Natural killer cell (primary cell): ENCODE results near the gene SLC24A3. TPM values are rescaled to one million over a fixed set of nuclear protein-coding genes. Genes with fewer than 3 reads are reported as not detected.
A peak's percentile ranks its signal among the peaks of the same experiment; 100 is the strongest.

Experiments
- ATAC-seq, 3 donors: fragments of 150-1000 bp in 2 of 3; fragments of 200-7000 bp in 1 of 3; cut with Tn5 transposase; 1 replicate in 1 of 3; 2 replicates in 2 of 3; pipeline ENCODE4 v1.10.0; 2021; ENCODE audit warnings: mild to moderate bottlenecking in 2 of 3, moderate library complexity in 2 of 3
- DNase-seq, 2 donors: peaks; one replicate each; pipeline versions ENCODE4 v3.0.0 to v3.0.0-alpha.2; 2013 to 2021; ENCODE audit warnings: mixed read lengths in 1 of 2
- H3K27ac ChIP-seq: one replicate; pipeline ENCODE4 v1.5.1; 2013; ENCODE audit warnings: mild to moderate bottlenecking, low read length
- H3K27me3 ChIP-seq: one replicate; pipeline ENCODE4 v1.6.1; 2013; ENCODE audit warnings: low read length; ENCODE audit not compliant: control insufficient read depth, insufficient read depth
- H3K36me3 ChIP-seq: one replicate; pipeline ENCODE4 v1.6.1; 2013; ENCODE audit warnings: low read length; ENCODE audit not compliant: control insufficient read depth, insufficient read depth
- H3K4me1 ChIP-seq: one replicate; pipeline ENCODE4 v1.6.1; 2013; ENCODE audit warnings: low read length; ENCODE audit not compliant: control insufficient read depth, insufficient read depth
- H3K4me3 ChIP-seq: one replicate; pipeline ENCODE4 v1.5.1; 2013; ENCODE audit warnings: low read length
- H3K9me3 ChIP-seq: one replicate; pipeline ENCODE4 v1.6.1; 2013; ENCODE audit warnings: low read length; ENCODE audit not compliant: control insufficient read depth, insufficient read depth
- H3K27ac Mint-ChIP-seq, 2 donors: one replicate each; pipeline ENCODE4 v1.8.0; 2022; ENCODE audit warnings: mild to moderate bottlenecking in 2 of 2, mixed read lengths in 2 of 2, moderate library complexity in 1 of 2
- H3K27me3 Mint-ChIP-seq, 2 donors: one replicate each; pipeline ENCODE4 v1.8.0; 2022; ENCODE audit warnings: low read depth in 2 of 2, mixed read lengths in 2 of 2
- H3K36me3 Mint-ChIP-seq: one replicate; pipeline ENCODE4 v1.8.0; 2022; ENCODE audit warnings: mixed read lengths
- H3K4me1 Mint-ChIP-seq, 2 donors: one replicate each; pipeline ENCODE4 v1.8.0; 2022; ENCODE audit warnings: mixed read lengths in 2 of 2
- H3K4me3 Mint-ChIP-seq: one replicate; pipeline ENCODE4 v1.8.0; 2022; ENCODE audit warnings: mild to moderate bottlenecking, moderate library complexity, mixed read lengths
- H3K9me3 Mint-ChIP-seq, 2 donors: one replicate each; pipeline ENCODE4 v1.8.0; 2022; ENCODE audit warnings: mixed read lengths in 2 of 2
- WGBS: methylation state at CpG from one replicate; pipeline ENCODE4 v1.1.7; 2013; ENCODE audit warnings: missing lambda C conversion rate; ENCODE audit not compliant: insufficient coverage; 5-methylcytosine and 5-hydroxymethylcytosine counted together
- intact Hi-C: fragments of 100-400 bp; cut with micrococcal nuclease; formaldehyde crosslinking; loops from one replicate; pipeline ENCODE4 v1.14.2; 2022
- total RNA-seq, 4 donors: library from RNA; stranded (reverse); fragments of 120-200 nt in 1 of 4; gene quantifications; one replicate each; pipeline versions ENCODE4 v1.2.3 to v1.2.4, GENCODE V29; 2013 to 2022
- TF ChIP-seq, protein P1 (sequence below): fragments of 200-600 bp; IDR thresholded peaks from one replicate; pipeline ENCODE4 v1.8.0; 2022; ENCODE audit warnings: antibody characterized with exemption

SLC24A3 gene
- total RNA-seq, 3 donors from 2014 or later (not counting 1 experiment from before 2014, with no cell fraction given), result 0.09 to 5.5 (median 0.99) TPM

GRCh38 chr20:19690462-19690861, 478.0 kb downstream of the SLC24A3 start:
- Histone ChIP-seq H3K27ac (no peak overlapping the region), H3K4me1 (peaks cover 3% of the 10 kb centered on the region), H3K9me3 (no peaks in the 10 kb centered on the region), H3K4me3 (no peak overlapping the region), H3K36me3 (no peaks in the 10 kb centered on the region), H3K27me3 (no peaks in the 10 kb centered on the region)
- no peak for DNase-seq
- H3K36me3 Mint-ChIP-seq, result no peaks in the 10 kb centered on the region
- ATAC-seq, result no peak
- no peaks in the 10 kb centered on the region for H3K9me3 Mint-ChIP-seq
- WGBS, result 84% methylated on average over 5 of the region's 5 CpGs
- peaks cover 13 to 18% of the 10 kb centered on the region in 2 donors for H3K27me3 Mint-ChIP-seq
- no peak overlapping the region for H3K27ac Mint-ChIP-seq
- H3K4me1 Mint-ChIP-seq, result peaks cover 0 to 7% of the 10 kb centered on the region in 2 donors
- intact Hi-C loops, result loop anchor here (10.0 kb wide), 1 partner anchor 874 kb away; no protein-coding TSS in a partner anchor
- H3K4me3 Mint-ChIP-seq, result no peak overlapping the region
- TF ChIP-seq, protein P1, sequence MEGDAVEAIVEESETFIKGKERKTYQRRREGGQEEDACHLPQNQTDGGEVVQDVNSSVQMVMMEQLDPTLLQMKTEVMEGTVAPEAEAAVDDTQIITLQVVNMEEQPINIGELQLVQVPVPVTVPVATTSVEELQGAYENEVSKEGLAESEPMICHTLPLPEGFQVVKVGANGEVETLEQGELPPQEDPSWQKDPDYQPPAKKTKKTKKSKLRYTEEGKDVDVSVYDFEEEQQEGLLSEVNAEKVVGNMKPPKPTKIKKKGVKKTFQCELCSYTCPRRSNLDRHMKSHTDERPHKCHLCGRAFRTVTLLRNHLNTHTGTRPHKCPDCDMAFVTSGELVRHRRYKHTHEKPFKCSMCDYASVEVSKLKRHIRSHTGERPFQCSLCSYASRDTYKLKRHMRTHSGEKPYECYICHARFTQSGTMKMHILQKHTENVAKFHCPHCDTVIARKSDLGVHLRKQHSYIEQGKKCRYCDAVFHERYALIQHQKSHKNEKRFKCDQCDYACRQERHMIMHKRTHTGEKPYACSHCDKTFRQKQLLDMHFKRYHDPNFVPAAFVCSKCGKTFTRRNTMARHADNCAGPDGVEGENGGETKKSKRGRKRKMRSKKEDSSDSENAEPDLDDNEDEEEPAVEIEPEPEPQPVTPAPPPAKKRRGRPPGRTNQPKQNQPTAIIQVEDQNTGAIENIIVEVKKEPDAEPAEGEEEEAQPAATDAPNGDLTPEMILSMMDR, result no peak

- Mint-ChIP-seq H3K27me3 (peaks cover 13 to 14% of the 10 kb centered on the region in 2 donors), H3K36me3 (no peaks in the 10 kb centered on the region), H3K4me1 (peaks cover 0 to 7% of the 10 kb centered on the region in 2 donors), H3K27ac (no peak overlapping the region), H3K4me3 (no peak overlapping the region), H3K9me3 (no peaks in the 10 kb centered on the region)
- TF ChIP-seq, protein P1, result no peak
- Histone ChIP-seq H3K27ac (no peak overlapping the region), H3K27me3 (no peaks in the 10 kb centered on the region), H3K9me3 (no peaks in the 10 kb centered on the region), H3K36me3 (no peaks in the 10 kb centered on the region), H3K4me1 (peaks cover 3% of the 10 kb centered on the region), H3K4me3 (no peak overlapping the region)
- intact Hi-C loops, result loop anchor here (10.0 kb wide), 1 partner anchor 874 kb away; no protein-coding TSS in a partner anchor
- 88% methylated on average over 5 of the region's 5 CpGs for WGBS
- no peak for DNase-seq
- ATAC-seq, result no peak
Observed at GRCh38 chr20:19691125-19691524, 478.7 kb downstream of the SLC24A3 start.

GRCh38 chr20:19692100-19692499, 479.7 kb downstream of the SLC24A3 start:
- peaks cover 3% of the 10 kb centered on the region for H3K4me1 ChIP-seq
- H3K4me3 Mint-ChIP-seq, result no peak overlapping the region
- no peaks in the 10 kb centered on the region for H3K27me3 ChIP-seq
- no peak for DNase-seq
- no peak overlapping the region for H3K27ac Mint-ChIP-seq
- no peaks in the 10 kb centered on the region for H3K36me3 Mint-ChIP-seq
- H3K4me3 ChIP-seq, result no peak overlapping the region
- H3K36me3 ChIP-seq, result no peaks in the 10 kb centered on the region
- 67% methylated on average over 3 of the region's 4 CpGs for WGBS
- H3K9me3 ChIP-seq, result no peaks in the 10 kb centered on the region
- H3K9me3 Mint-ChIP-seq, result no peaks in the 10 kb centered on the region
- ATAC-seq, result no peak
- no peak overlapping the region for H3K27ac ChIP-seq
- peaks cover 13 to 14% of the 10 kb centered on the region in 2 donors for H3K27me3 Mint-ChIP-seq
- H3K4me1 Mint-ChIP-seq, result peaks cover 0 to 7% of the 10 kb centered on the region in 2 donors
- intact Hi-C loops, result loop anchor here (1.0 to 10.0 kb wide), 2 partner anchors 303 to 873 kb away; no protein-coding TSS in a partner anchor
- TF ChIP-seq, protein P1, result no peak

DNA sequence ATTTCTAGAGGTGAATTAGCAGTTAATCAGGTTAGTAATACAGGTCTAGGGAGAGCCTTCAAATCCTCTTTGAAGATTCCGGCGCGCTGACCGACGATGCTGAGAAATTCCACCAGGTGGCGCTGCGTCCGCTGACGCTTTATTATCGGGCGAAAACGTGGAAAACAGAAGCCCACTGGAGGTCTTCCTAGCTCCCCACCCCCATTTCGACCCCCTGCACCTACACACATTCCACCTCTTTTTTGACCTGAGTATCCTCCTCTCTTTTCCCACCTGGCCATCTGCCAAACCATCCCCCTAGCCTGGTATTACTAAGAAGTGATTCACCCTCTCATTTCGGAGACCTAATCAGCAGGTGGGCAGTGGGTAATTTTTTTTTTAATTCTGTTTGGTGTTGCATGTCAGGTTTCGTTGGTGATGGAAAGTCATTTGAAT, 480.3 kb downstream of the SLC24A3 start:
- H3K36me3 ChIP-seq, result no peaks in the 10 kb centered on the region
- H3K36me3 Mint-ChIP-seq, result no peaks in the 10 kb centered on the region
- H3K4me3 Mint-ChIP-seq, result no peak overlapping the region
- no peaks in the 10 kb centered on the region for H3K9me3 Mint-ChIP-seq
- peaks cover 13 to 14% of the 10 kb centered on the region in 2 donors for H3K27me3 Mint-ChIP-seq
- no peak overlapping the region for H3K27ac Mint-ChIP-seq
- DNase-seq (peak; percentile 31 to 56), ATAC-seq (peak in 1 of 3 donors; percentile 46)
- H3K4me3 ChIP-seq, result no peak overlapping the region
- H3K27me3 ChIP-seq, result no peaks in the 10 kb centered on the region
- intact Hi-C loops, result loop anchor here (1.0 to 10.0 kb wide), 2 partner anchors 303 to 872 kb away; no protein-coding TSS in a partner anchor
- H3K4me1 ChIP-seq, result peaks cover 3% of the 10 kb centered on the region
- H3K9me3 ChIP-seq, result no peaks in the 10 kb centered on the region
- H3K27ac ChIP-seq, result no peak overlapping the region
- 5% methylated on average over 15 of the region's 15 CpGs for WGBS
- TF ChIP-seq, protein P1, result peak; percentile 93
- H3K4me1 Mint-ChIP-seq, result peaks cover 0 to 7% of the 10 kb centered on the region in 2 donors
